ENCODE measurements around the gene KANSL1. TPM values are rescaled to one million over a fixed set of nuclear protein-coding genes. Genes with fewer than 3 reads are reported as not detected.

The KANSL1 gene
- total and polyA plus RNA-seq, 10 of the 15 experiments (the other 5 are each of a cell fraction or from before 2014, with no cell fraction given), result 4.7 to 60.6 (median 28.0) TPM

DNA sequence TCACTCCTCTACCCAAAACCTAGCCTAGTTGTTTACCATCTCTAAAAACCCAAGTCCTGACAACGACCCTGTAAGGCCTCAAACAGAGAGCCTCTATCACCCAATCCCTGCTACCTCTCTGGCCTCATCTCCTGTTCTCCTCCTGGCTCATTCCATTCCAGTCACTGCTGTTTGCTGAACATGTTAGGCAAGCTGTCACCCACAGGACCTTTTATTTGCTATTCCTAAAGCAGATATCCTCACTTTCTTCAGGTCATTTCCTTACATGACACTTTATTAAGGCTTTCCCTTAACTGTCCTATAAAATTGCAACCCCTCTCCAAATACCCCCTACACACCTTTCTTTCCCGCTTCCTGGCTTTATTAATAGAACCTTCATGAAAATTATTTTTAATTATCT is 85.1 kb downstream of the KANSL1 start (continued):
- TF ChIP-seq, protein P1, sequence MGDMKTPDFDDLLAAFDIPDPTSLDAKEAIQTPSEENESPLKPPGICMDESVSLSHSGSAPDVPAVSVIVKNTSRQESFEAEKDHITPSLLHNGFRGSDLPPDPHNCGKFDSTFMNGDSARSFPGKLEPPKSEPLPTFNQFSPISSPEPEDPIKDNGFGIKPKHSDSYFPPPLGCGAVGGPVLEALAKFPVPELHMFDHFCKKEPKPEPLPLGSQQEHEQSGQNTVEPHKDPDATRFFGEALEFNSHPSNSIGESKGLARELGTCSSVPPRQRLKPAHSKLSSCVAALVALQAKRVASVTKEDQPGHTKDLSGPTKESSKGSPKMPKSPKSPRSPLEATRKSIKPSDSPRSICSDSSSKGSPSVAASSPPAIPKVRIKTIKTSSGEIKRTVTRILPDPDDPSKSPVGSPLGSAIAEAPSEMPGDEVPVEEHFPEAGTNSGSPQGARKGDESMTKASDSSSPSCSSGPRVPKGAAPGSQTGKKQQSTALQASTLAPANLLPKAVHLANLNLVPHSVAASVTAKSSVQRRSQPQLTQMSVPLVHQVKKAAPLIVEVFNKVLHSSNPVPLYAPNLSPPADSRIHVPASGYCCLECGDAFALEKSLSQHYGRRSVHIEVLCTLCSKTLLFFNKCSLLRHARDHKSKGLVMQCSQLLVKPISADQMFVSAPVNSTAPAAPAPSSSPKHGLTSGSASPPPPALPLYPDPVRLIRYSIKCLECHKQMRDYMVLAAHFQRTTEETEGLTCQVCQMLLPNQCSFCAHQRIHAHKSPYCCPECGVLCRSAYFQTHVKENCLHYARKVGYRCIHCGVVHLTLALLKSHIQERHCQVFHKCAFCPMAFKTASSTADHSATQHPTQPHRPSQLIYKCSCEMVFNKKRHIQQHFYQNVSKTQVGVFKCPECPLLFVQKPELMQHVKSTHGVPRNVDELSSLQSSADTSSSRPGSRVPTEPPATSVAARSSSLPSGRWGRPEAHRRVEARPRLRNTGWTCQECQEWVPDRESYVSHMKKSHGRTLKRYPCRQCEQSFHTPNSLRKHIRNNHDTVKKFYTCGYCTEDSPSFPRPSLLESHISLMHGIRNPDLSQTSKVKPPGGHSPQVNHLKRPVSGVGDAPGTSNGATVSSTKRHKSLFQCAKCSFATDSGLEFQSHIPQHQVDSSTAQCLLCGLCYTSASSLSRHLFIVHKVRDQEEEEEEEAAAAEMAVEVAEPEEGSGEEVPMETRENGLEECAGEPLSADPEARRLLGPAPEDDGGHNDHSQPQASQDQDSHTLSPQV (IDR thresholded peaks at IDR 0.05), result no peak
- no peak for TF ChIP-seq BMI1 (IDR thresholded peaks at IDR 0.05; ENCODE audit: borderline replicate concordance)
- TF ChIP-seq SIX5 (IDR thresholded peaks at IDR 0.05; ENCODE audit: low read depth, low read length, severe bottlenecking), result no peak
- TF ChIP-seq TCF12 (IDR thresholded peaks at IDR 0.05; ENCODE audit: low read depth, low read length), result no peak
- no peak for TF ChIP-seq BCL11A (IDR thresholded peaks at IDR 0.05; ENCODE audit: low read depth, low read length)
- TF ChIP-seq CEBPZ (IDR thresholded peaks at IDR 0.05; ENCODE audit: low read depth, low read length), result no peak
- TF ChIP-seq HCFC1 (IDR thresholded peaks at IDR 0.05; ENCODE audit: low read length), result no peak
- no peak for TF ChIP-seq RAD51 (IDR thresholded peaks at IDR 0.05)
- TF ChIP-seq, protein P2, sequence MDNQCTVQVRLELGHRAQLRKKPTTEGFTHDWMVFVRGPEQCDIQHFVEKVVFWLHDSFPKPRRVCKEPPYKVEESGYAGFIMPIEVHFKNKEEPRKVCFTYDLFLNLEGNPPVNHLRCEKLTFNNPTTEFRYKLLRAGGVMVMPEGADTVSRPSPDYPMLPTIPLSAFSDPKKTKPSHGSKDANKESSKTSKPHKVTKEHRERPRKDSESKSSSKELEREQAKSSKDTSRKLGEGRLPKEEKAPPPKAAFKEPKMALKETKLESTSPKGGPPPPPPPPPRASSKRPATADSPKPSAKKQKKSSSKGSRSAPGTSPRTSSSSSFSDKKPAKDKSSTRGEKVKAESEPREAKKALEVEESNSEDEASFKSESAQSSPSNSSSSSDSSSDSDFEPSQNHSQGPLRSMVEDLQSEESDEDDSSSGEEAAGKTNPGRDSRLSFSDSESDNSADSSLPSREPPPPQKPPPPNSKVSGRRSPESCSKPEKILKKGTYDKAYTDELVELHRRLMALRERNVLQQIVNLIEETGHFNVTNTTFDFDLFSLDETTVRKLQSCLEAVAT (IDR thresholded peaks at IDR 0.05), result no peak
- TF ChIP-seq ZNF207 (IDR thresholded peaks at IDR 0.05; ENCODE audit: borderline replicate concordance), result no peak
- no peak for TF ChIP-seq HDGF (IDR thresholded peaks at IDR 0.05)
- TF ChIP-seq CHD4 (IDR thresholded peaks at IDR 0.05), result no peak
